Measurements from ENCODE around the gene HTR6.
A peak's percentile ranks its signal among the peaks of the same experiment; 100 is the strongest.

The HTR6 gene

DNA sequence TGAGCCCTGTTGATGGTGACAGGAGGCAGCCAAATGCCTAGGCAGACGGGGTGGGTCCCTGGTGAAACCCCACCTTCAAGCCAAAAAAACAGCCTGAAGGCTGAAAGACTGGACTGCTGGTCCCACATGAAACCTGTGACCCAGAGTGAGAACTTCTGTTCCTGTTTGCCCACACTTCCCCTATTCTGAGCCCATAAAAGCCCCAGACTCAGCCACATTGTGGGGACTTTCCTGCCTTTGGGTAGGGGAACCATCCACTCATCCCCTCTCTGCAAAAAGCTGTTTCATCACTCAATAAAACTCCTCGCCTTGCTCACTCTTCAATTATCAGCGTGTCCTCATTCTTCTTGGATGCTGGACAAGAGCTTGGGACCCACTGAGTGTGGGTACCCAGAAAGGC, 25.2 kb downstream of the HTR6 start:
- DNase-seq = no peak

DNA sequence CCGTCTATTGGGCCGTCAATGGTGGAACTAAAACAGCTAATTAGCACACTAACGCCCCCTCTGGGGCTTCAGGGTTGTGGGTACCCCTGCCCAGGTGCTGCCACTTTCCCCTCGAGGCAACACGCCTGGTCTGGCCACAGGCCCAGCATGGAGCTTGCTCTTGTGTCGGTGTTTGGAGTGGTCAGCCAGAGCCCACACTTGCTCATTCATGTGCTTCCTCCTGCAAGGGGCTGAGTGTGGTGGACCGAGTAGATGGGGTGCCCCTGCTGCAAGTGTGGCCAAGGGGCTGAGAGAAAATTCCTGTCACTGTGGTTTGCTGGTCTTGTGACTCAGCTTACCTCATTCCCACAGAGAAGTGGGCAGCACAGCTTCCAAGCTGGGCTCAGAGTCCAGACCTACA, 25.7 kb downstream of the HTR6 start:
- no peak for DNase-seq

DNA sequence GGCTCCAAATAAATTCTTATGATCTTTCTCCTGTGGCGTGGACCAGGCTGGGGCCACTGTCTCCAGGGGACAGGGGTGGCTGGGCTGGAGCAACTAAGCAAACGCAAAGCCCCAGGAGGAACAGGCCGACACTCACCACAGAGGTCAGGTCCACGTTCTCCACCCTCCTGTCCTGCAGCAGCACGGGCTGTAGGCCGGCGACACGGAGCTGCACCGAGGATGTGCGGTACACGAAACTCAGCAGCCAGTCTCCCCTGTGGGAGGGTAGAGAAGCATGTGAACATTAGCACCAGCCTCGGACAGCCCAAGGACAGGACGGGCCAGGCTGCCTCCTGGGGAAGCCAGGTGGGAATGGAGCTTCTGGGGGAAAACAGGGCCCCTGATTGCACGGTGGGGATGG, 29.6 kb downstream of the HTR6 start:
- no peak for DNase-seq

- DNase-seq = no peak
Observed at GRCh38 chr1:19695772-19696171, 31.1 kb downstream of the HTR6 start.

GRCh38 chr1:19696820-19697219, 32.1 kb downstream of the HTR6 start:
- DNase-seq = no peak

DNA sequence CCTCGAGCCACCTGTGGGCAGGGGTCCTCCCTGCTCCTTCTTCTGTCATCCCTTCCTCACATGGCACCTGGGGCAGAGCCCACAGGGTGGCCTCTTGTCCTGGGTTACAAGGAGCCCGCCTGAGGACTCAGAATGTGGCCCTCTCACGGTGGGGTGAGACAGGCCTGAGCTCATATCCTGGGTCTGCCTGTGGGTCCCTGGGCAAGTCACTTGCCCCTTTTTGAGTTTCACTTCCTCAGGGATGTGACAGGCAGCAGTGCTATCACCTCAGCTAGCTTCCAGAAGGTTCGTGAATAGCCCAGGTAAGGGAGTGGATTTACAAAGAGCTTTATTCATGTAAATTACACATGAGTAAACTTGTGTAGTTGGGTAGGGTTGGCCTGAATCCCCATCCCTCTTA, 33.5 kb downstream of the HTR6 start:
- DNase-seq = no peak

DNA sequence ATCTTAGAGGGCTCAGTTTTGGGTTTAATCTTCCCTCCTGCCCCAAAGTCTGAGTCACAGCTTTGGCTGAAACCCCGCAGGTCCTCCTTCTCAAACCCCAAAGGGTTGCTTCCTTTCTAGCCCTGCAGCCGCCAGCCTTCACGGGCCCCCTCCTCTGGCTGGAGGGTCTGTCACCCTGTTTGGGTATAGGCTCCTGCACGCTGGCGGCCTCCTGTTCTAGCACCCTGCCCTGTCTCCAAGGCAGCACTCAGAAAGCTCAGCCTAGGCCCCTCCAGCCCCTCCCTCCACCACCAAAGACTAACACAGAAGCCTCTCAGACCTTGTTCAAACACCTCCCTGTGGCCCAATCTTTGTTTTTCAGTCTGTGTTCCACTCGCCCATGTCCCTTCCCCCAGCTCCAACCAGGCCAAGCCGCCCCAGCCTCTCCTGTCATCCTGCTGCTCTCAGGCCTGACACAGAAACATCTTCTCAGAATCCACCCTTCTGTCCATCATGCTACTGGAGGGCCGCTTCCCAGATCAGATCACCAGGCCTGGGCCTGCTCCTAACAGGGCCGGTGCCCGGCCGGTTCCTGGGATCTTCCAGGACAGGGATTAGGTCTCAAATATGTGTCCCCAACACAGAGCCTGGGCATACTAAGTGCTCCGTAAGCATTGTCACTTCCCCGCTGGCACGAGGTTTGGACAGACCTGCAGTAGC, 35.6 kb downstream of the HTR6 start:
- DNase-seq = no peak

GRCh38 chr1:19703280-19703679, 38.6 kb downstream of the HTR6 start:
- no peak for DNase-seq

DNA sequence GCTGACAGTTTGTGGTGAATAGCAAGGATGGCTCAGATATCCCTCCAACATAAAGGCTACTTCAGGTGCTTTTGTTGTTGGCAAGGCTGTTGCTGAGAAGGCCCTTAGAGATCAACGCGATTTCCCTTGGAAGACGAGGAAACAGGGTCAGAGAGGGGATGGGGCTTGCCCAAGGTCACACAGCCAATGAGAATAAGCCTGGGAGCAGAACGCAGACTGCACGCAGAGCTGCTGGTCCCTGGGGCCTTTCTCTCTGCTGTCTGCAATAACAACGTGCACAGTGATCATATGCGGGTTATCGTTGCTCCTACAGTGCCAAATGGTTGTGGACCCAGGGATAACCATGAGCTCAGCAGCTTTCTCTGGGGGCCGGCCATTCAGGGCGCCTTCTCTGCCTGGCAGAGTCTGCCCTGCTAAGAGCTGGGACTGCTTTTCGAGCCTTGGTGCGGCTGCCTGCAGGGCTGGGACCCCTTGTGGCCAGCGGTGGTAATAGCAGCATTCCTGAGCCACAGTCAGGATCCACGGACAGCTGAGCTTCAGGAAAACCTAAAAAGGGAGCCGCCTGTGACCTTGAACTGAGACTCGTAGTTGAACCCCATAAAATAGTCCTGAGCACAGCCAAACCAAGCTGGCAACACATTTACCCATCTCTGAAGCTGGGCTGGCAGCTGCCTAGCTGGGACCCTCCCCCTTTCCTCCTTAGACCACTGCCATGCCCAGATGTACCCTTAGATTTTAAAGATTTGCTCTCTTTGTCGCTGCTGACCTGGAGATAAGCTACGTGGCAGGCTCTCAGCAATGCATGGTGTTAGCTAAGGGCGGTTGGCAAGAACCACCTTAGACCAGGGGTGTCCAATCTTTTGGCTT, 39.8 kb downstream of the HTR6 start:
- DNase-seq = peak; percentile 38

DNA sequence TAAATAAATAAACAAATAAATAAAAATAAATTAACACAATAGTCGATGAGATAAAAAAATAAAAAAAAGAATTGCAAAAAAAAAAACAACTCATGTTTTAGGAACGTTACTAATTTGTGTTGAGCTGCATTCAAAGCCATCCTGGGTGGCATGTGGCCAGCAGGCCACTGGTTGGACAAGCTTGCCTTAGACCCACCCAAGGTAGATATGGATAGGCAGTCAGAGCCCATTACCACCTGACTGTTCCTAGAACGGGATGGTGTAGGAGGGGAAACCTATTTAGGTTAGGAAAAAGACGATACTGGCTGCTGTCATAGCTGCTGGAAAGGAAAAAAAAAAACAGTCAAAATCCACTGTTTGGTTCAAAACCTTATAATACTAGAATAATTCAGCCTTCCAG, 40.8 kb downstream of the HTR6 start:
- DNase-seq = no peak

GRCh38 chr1:19706136-19706535, 41.5 kb downstream of the HTR6 start:
- DNase-seq = no peak

DNA sequence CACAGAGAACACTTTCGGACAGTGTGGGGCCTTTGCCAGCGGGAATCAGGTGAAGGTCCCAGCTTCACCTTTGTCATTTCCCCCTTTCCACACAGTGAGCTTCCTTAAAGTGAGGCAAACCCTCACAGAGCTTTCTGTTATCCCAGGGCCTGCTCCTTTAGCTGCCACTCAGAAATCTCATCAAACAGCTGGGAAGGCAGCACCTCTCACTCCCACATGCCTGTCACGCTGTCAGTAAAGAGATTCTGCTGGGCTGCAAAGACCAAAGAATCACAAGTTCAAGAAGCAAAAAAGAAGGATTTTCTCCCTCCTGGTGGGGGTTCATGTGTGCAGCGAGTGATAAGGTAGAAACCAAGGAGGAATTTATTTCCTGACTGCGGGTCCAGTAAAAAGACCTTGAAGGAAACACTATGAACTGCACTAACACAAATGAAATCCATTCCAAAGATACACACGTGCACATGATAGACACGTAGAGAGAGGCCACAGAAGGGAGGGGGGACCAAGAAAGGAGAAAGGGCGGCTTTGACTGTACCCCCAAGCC, 44.0 kb downstream of the HTR6 start:
- DNase-seq = no peak

DNA sequence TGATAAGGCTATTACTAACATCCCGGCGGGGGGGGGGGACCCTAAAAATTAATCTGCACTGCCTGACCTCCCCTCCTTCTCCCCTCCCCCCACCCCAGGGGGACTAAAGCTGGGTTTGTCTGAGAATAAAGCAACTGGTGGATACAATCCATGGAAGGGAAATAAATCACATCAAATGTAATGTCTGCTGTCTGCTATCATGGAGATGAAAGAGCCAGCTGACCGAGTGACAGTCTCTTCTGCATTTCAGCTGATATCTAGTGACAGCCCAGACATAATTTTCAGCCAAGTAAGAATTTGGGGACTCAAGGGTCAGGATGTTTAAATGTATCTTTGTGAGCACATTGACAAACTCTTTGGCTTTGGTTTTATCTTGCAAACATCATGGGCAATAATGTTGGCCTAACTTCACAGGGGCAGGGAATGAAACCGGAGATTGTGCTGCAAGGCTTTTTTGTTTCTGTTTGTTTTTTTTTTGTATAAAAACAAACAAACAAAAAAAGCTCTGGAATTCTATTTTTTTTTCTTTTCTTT, 44.7 kb downstream of the HTR6 start:
- DNase-seq = no peak

GRCh38 chr1:19710825-19711611, 46.3 kb downstream of the HTR6 start:
- no peak for DNase-seq

DNA sequence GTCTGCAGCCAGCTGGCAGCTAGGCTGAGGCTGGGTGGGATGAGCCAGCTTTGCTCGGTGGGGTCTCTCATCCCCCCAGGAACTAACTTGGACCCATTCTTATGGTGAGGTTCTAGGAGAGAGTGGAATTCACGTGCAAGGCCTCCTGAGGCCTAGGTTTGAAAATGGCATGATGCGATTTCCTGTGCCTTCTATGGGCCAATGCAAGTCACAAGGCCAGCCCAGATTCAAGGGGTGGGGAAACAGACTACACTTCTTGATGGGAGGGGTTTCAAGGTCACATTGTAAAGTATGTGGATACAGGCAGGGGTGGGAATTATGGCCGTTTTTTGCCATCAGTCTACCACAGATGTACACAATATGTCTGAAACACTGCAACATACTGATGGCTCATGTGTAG, 48.3 kb downstream of the HTR6 start:
- no peak for DNase-seq

- DNase-seq = peak; percentile 95
Observed at GRCh38 chr1:19715334-19716203, 50.9 kb downstream of the HTR6 start.

DNA sequence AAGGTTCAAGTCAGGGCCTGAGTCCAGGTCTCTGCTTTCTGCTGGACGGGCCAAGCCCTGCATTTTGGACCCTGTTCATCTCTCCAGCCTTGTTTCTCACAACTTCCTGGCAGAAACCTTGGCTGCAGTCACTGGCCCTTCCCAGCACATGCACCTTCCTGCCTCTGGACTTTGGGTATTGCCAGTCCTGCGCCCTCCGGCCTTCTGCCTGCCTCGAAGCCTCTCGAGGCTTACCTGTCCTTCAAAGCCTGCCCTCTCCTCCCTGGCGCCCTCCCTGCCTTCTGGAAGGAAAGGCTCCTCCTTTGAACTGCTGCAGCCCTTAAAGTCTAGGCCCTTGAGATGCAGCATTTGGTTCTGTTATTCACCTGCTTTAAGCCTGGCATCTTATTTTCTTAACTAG, 52.8 kb downstream of the HTR6 start:
- DNase-seq = no peak

- no peak for DNase-seq
Observed at GRCh38 chr1:19720174-19720573, 55.5 kb downstream of the HTR6 start.

DNA sequence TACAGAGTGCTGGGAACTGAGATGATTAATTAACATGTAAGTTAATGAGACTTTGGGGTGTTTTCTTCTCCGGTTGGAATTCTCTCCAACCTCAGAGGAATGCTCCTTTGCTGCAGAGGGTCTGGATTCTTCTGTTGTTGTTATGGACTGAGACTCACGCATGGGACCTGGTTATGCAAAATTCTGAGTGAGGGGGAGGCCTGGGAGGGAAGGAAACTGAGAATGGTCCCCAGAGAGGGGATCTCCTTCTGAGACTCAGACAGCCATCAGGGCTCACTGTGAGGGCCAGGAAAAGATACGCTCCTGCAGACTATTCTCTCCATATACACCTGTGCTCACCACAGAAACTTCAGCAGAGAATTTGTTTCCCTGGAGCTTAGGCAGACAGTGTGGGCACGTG, 56.3 kb downstream of the HTR6 start:
- DNase-seq = no peak

DNA sequence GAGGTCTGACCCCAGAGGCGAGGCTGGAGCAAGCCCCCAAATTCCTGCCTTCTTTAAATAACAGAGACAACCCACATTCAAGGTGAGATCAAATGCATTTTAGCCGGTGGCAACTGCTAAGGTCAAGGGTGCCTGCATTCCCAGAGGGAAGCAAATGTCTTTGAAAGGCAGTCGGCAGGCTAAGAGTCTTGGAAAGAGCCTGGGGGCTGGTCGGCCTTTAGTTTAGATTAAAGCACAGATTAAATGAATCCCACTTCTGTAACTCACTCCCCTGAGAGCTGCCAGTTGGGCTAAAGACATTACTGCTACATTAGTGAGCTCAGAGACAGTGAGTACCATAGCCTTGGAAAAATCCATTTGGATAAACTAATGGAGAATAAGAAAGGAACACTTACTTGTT, 59.2 kb downstream of the HTR6 start:
- no peak for DNase-seq

- no peak for DNase-seq
Observed at GRCh38 chr1:19725606-19726005, 60.9 kb downstream of the HTR6 start.

Measured in NCI-H2227 treated with DMSO at 0.1 percent for 48 hours (cell line).